ENCODE results near the gene TSKS. TPM values are rescaled to one million over a fixed set of nuclear protein-coding genes. Genes with fewer than 3 reads are reported as not detected.
A peak's percentile ranks its signal among the peaks of the same experiment; 100 is the strongest.

Gene TSKS
- polyA plus RNA-seq, 1 donor (not counting 4 experiments of a cell fraction or from before 2014, with no cell fraction given): 1.9 TPM

GRCh38 chr19:49761249-49761624 is 1.9 kb downstream of the TSKS start:
- H3K4me2 ChIP-seq (ENCODE audit: control insufficient read depth, extremely low read depth, insufficient read depth, low read depth, low read length): peak overlapping the region; percentile 20
- peaks cover 21% of the 10 kb centered on the region for H3K4me1 ChIP-seq (ENCODE audit: control insufficient read depth, extremely low read depth, insufficient read depth, low read length)
- peaks cover under 1% of the 10 kb centered on the region for H3K9me3 ChIP-seq (ENCODE audit: control insufficient read depth, low read depth, low read length)
- DNase-seq (ENCODE audit: low read depth, low spot score) (no peak), FAIRE-seq (no peak)
- H3K4me3 ChIP-seq (ENCODE audit: control insufficient read depth in 2 of 3, extremely low read depth in 1 of 3, insufficient read depth in 2 of 3, low read depth in 1 of 3, low read length in 3 of 3): no peak overlapping the region
- no peak overlapping the region for H3K9ac ChIP-seq (ENCODE audit: control insufficient read depth, extremely low read depth, insufficient read depth, low read length)
- no peak for TF ChIP-seq CTCF (optimal IDR thresholded peaks at IDR 0.05 in 1 of 3, IDR thresholded peaks at IDR 0.05 in 1 of 3, conservative IDR thresholded peaks at IDR 0.05 in 1 of 3; ENCODE audit: extremely low read depth in 1 of 3, insufficient read depth in 2 of 3, low read length in 3 of 3)
- TF ChIP-seq EZH2 (IDR thresholded peaks at IDR 0.05; ENCODE audit: low read length): no peak
- no peak overlapping the region for H3K27ac ChIP-seq (ENCODE audit: control insufficient read depth, insufficient read depth, low read length)
- H3K36me3 ChIP-seq (ENCODE audit: control insufficient read depth in 2 of 2, extremely low read depth in 1 of 2, insufficient read depth in 2 of 2, low read length in 2 of 2): no peaks in the 10 kb centered on the region
- no peaks in the 10 kb centered on the region for H3K79me2 ChIP-seq (ENCODE audit: control insufficient read depth, insufficient read depth, low read length)
- H3K9me1 ChIP-seq (ENCODE audit: control insufficient read depth, extremely low read depth, insufficient read depth, low read length): no peaks in the 10 kb centered on the region
- H4K20me1 ChIP-seq (ENCODE audit: control insufficient read depth, extremely low read depth, insufficient read depth, low read length): no peaks in the 10 kb centered on the region
- dilution Hi-C loops (cut with MboI; ENCODE audit: extremely low pct_ligation_motif_present, low sequenced_read_pairs): no loop called here
- no peaks in the 10 kb centered on the region for H3K27me3 ChIP-seq (ENCODE audit: control insufficient read depth, extremely low read depth, insufficient read depth, low read length)
- peak overlapping the region; percentile 85 for H2AFZ ChIP-seq (ENCODE audit: control insufficient read depth, low read length)

GRCh38 chr19:49758292-49758691 is 4.8 kb downstream of the TSKS start:
- no peak overlapping the region for H3K27ac ChIP-seq (ENCODE audit: control insufficient read depth, insufficient read depth, low read length)
- H3K4me3 ChIP-seq (ENCODE audit: control insufficient read depth in 2 of 3, extremely low read depth in 1 of 3, insufficient read depth in 2 of 3, low read depth in 1 of 3, low read length in 3 of 3): no peak overlapping the region
- no peak overlapping the region for H2AFZ ChIP-seq (ENCODE audit: control insufficient read depth, low read length)
- dilution Hi-C loops (cut with MboI; ENCODE audit: extremely low pct_ligation_motif_present, low sequenced_read_pairs): no loop called here
- no peaks in the 10 kb centered on the region for H3K9me1 ChIP-seq (ENCODE audit: control insufficient read depth, extremely low read depth, insufficient read depth, low read length)
- no peak for DNase-seq (ENCODE audit: low read depth, low spot score)
- peaks cover 9% of the 10 kb centered on the region for H3K4me1 ChIP-seq (ENCODE audit: control insufficient read depth, extremely low read depth, insufficient read depth, low read length)
- H3K9me3 ChIP-seq (ENCODE audit: control insufficient read depth, low read depth, low read length): peaks cover 3% of the 10 kb centered on the region
- H3K27me3 ChIP-seq (ENCODE audit: control insufficient read depth, extremely low read depth, insufficient read depth, low read length): no peaks in the 10 kb centered on the region
- FAIRE-seq: no peak
- H3K9ac ChIP-seq (ENCODE audit: control insufficient read depth, extremely low read depth, insufficient read depth, low read length): no peak overlapping the region
- H3K36me3 ChIP-seq (ENCODE audit: control insufficient read depth in 2 of 2, extremely low read depth in 1 of 2, insufficient read depth in 2 of 2, low read length in 2 of 2): no peaks in the 10 kb centered on the region
- TF ChIP-seq CTCF (optimal IDR thresholded peaks at IDR 0.05 in 1 of 3, IDR thresholded peaks at IDR 0.05 in 1 of 3, conservative IDR thresholded peaks at IDR 0.05 in 1 of 3; ENCODE audit: extremely low read depth in 1 of 3, insufficient read depth in 2 of 3, low read length in 3 of 3): no peak
- H3K4me2 ChIP-seq (ENCODE audit: control insufficient read depth, extremely low read depth, insufficient read depth, low read depth, low read length): no peak overlapping the region
- no peaks in the 10 kb centered on the region for H3K79me2 ChIP-seq (ENCODE audit: control insufficient read depth, insufficient read depth, low read length)
- no peaks in the 10 kb centered on the region for H4K20me1 ChIP-seq (ENCODE audit: control insufficient read depth, extremely low read depth, insufficient read depth, low read length)
